ENCODE results near the gene SMARCA4. TPM values are rescaled to one million over a fixed set of nuclear protein-coding genes. Genes with fewer than 3 reads are reported as not detected.

SMARCA4 gene
- total and polyA plus RNA-seq, 2 experiments from 2014 or later = 177 to 336 TPM

GRCh38 chr19:11098327-11098726 lies 137.5 kb downstream of the SMARCA4 start:
- peaks cover 87% of the 10 kb centered on the region for H4K20me1 ChIP-seq (replicated peaks; ENCODE audit: insufficient read depth)
- H3K36me3 ChIP-seq (ENCODE audit: insufficient read depth) = peaks cover 98% of the 10 kb centered on the region
- ATAC-seq (no peak), DNase-seq (ENCODE audit: low spot score) (no peak)
- peaks cover 99% of the 10 kb centered on the region for H3K79me2 ChIP-seq (replicated peaks; ENCODE audit: insufficient read depth)
- TF ChIP-seq CTCF (conservative IDR thresholded peaks at IDR 0.05; ENCODE audit: low read depth in 2 of 2) = no peak
- TF ChIP-seq REST (IDR thresholded peaks at IDR 0.05; ENCODE audit: unreplicated experiment) = no peak
- no peak for TF ChIP-seq ETS1 (IDR thresholded peaks at IDR 0.05)
- no peak for TF ChIP-seq ZNF114 (CRISPR knock-in tag; IDR thresholded peaks at IDR 0.05)
- no peak for TF ChIP-seq EZH2phosphoT487 (IDR thresholded peaks at IDR 0.05; ENCODE audit: unreplicated experiment)
- TF ChIP-seq POLR2AphosphoS5 (IDR thresholded peaks at IDR 0.05; ENCODE audit: low read depth) = no peak
- TF ChIP-seq NANOG (IDR thresholded peaks at IDR 0.05; ENCODE audit: borderline replicate concordance) = no peak
- TF ChIP-seq STAT1 (IDR thresholded peaks at IDR 0.05; ENCODE audit: unreplicated experiment) = no peak
- no peak for TF ChIP-seq EZH2 (IDR thresholded peaks at IDR 0.05; ENCODE audit: low read depth, unreplicated experiment)
- no peak for TF ChIP-seq JUNB (IDR thresholded peaks at IDR 0.05; ENCODE audit: unreplicated experiment)
- TF ChIP-seq CREB1 (CRISPR knock-in tag; IDR thresholded peaks at IDR 0.05; ENCODE audit: low read depth) = no peak
- TF ChIP-seq ZNF331 (CRISPR knock-in tag; IDR thresholded peaks at IDR 0.05; ENCODE audit: low read depth) = no peak
- TF ChIP-seq ZNF462 (CRISPR knock-in tag; IDR thresholded peaks at IDR 0.05) = no peak
- Mint-ChIP-seq H3K9me3 (no peaks in the 10 kb centered on the region), H3K27ac (no peak overlapping the region), H3K4me3 (no peak overlapping the region), H3K27me3 (ENCODE audit: insufficient read depth, low read depth, poor library complexity) (no peaks in the 10 kb centered on the region), H3K4me1 (peaks cover 15% of the 10 kb centered on the region), H3K36me3 (ENCODE audit: low read depth) (peaks cover 85% of the 10 kb centered on the region)
- no peak overlapping the region for H2AFZ ChIP-seq
- peak overlapping the region; percentile 81; the same call in 1 of the 2 replicates for H3K27ac ChIP-seq (ENCODE audit: low read depth)
- peaks cover 16% of the 10 kb centered on the region; the same call in 1 of the 2 replicates for H3K4me1 ChIP-seq (ENCODE audit: insufficient read depth)
- H3K4me2 ChIP-seq = no peak overlapping the region
- no peaks in the 10 kb centered on the region for H3K9me2 ChIP-seq (ENCODE audit: insufficient read depth)
- H3K4me3 ChIP-seq = no peak overlapping the region
- H3F3A ChIP-seq (replicated peaks; ENCODE audit: low read depth) = peaks cover 73% of the 10 kb centered on the region
- no peaks in the 10 kb centered on the region for H3K27me3 ChIP-seq (ENCODE audit: insufficient read depth)

Measured in GM23338 (cell line).